Keratinocyte (primary cell): ENCODE results near the gene UBE2F.

Experiments used
- EZH2 ChIP-seq: IDR thresholded peaks from one replicate; pipeline ENCODE4 v1.6.1; 2012; ENCODE audit warnings: inconsistent platforms, mild to moderate bottlenecking, low read length, moderate library complexity
- TF ChIP-seq, protein P1 (sequence below), 3 experiments: IDR thresholded peaks in 1 of 3; conservative IDR thresholded peaks in 1 of 3; optimal IDR thresholded peaks in 1 of 3; 2 replicates in 2 of 3; 3 replicates in 1 of 3; pipeline versions ENCODE3 to v1.5.1; 2011; ENCODE audit warnings: low read length in 3 of 3, mild to moderate bottlenecking in 3 of 3, moderate library complexity in 2 of 3, control low read depth in 1 of 3, inconsistent platforms in 1 of 3; ENCODE audit not compliant: insufficient read depth in 2 of 3; ENCODE audit errors: extremely low read depth in 1 of 3

DNA sequence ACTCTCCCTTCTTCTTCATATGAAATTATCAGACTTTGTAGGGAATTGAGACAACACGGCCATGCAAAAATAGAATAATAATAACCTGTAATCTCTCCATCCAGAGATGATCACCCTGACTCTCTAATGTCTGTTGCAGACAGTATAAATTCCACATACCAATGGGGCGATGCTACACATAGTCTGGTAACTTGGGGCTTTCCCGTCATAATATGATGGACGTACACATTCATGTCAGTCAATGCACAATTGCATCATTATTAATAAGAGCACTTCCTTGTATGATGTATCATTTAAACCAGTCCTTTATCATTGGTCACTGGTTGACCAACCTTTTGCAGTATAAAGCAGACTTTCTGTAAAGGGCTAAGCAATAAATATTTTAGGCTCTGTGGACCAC is 54.5 kb downstream of the UBE2F start:
- TF ChIP-seq, protein P1, sequence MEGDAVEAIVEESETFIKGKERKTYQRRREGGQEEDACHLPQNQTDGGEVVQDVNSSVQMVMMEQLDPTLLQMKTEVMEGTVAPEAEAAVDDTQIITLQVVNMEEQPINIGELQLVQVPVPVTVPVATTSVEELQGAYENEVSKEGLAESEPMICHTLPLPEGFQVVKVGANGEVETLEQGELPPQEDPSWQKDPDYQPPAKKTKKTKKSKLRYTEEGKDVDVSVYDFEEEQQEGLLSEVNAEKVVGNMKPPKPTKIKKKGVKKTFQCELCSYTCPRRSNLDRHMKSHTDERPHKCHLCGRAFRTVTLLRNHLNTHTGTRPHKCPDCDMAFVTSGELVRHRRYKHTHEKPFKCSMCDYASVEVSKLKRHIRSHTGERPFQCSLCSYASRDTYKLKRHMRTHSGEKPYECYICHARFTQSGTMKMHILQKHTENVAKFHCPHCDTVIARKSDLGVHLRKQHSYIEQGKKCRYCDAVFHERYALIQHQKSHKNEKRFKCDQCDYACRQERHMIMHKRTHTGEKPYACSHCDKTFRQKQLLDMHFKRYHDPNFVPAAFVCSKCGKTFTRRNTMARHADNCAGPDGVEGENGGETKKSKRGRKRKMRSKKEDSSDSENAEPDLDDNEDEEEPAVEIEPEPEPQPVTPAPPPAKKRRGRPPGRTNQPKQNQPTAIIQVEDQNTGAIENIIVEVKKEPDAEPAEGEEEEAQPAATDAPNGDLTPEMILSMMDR (optimal IDR thresholded peaks at IDR 0.05 in 1 of 3, IDR thresholded peaks at IDR 0.05 in 1 of 3, conservative IDR thresholded peaks at IDR 0.05 in 1 of 3; ENCODE audit: extremely low read depth in 1 of 3, insufficient read depth in 2 of 3, low read length in 3 of 3) = no peak
- no peak for TF ChIP-seq EZH2
